ENCODE results near the gene GLP1R. TPM values are rescaled to one million over a fixed set of nuclear protein-coding genes. Genes with fewer than 3 reads are reported as not detected.
A peak's percentile ranks its signal among the peaks of the same experiment; 100 is the strongest.

Gene GLP1R
- total RNA-seq, 4 donors from 2014 or later = 0.32 to 0.95 (median 0.59) TPM; not detected in 1

DNA sequence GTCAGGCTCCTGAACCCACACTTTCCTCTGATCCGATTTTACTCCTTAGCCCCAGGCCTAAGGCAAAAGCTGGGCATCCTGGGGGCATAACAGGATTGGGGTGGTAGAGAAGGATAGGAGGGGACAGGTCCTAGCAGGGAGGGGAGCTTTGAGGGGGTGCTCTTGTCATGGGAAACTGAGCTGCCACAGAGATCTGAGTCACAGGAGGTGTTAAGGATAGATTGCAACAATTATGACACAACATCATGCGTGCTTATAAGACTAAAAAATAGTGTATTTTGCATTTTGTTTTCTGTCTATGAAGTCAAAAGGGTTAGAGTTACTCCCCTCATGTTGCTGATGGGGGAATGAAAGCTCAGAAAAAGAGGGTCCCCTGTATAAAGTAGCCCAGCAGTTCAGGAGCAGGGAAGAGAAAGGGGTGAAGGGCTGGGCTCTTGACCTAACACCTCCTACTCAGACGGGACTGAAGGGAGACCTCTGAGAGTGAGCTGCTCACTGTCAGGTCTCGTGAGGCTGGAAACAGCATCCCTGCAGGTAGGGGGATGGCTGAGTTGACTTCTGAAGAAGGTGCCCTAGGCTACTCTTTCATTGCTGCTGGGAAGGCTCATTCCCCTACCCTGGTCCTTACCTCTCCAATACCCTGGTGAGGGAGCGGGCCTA, 2.0 kb downstream of the GLP1R start:
- no peak overlapping the region for H3K4me3 ChIP-seq
- TF ChIP-seq POLR2A (IDR thresholded peaks at IDR 0.05) (no peak), EP300 (IDR thresholded peaks at IDR 0.05) (no peak), POLR2AphosphoS5 (IDR thresholded peaks at IDR 0.05) (no peak)
- TF ChIP-seq, protein P1, sequence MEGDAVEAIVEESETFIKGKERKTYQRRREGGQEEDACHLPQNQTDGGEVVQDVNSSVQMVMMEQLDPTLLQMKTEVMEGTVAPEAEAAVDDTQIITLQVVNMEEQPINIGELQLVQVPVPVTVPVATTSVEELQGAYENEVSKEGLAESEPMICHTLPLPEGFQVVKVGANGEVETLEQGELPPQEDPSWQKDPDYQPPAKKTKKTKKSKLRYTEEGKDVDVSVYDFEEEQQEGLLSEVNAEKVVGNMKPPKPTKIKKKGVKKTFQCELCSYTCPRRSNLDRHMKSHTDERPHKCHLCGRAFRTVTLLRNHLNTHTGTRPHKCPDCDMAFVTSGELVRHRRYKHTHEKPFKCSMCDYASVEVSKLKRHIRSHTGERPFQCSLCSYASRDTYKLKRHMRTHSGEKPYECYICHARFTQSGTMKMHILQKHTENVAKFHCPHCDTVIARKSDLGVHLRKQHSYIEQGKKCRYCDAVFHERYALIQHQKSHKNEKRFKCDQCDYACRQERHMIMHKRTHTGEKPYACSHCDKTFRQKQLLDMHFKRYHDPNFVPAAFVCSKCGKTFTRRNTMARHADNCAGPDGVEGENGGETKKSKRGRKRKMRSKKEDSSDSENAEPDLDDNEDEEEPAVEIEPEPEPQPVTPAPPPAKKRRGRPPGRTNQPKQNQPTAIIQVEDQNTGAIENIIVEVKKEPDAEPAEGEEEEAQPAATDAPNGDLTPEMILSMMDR (IDR thresholded peaks at IDR 0.05) = no peak
- DNase-seq (ENCODE audit: low spot score in 2 of 2) = peak in 1 of 2 donors; percentile 55
- WGBS = 81% methylated on average over 5 of the region's 5 CpGs
- H3K27me3 ChIP-seq = peaks cover 70% of the 10 kb centered on the region
- H3K9me3 ChIP-seq = no peaks in the 10 kb centered on the region
- H3K4me1 ChIP-seq = peaks cover 11% of the 10 kb centered on the region
- H3K36me3 ChIP-seq = no peaks in the 10 kb centered on the region
- no peak overlapping the region for H3K27ac ChIP-seq

- Histone ChIP-seq H3K27ac (no peak overlapping the region), H3K4me1 (peaks cover 11% of the 10 kb centered on the region), H3K36me3 (no peaks in the 10 kb centered on the region), H3K4me3 (no peak overlapping the region), H3K9me3 (no peaks in the 10 kb centered on the region), H3K27me3 (peaks cover 74% of the 10 kb centered on the region)
- WGBS = 59% methylated on average over 4 of the region's 4 CpGs
- TF ChIP-seq, protein P1 (IDR thresholded peaks at IDR 0.05) = no peak
- TF ChIP-seq POLR2AphosphoS5 (IDR thresholded peaks at IDR 0.05) (no peak), POLR2A (IDR thresholded peaks at IDR 0.05) (no peak), EP300 (IDR thresholded peaks at IDR 0.05) (no peak)
- peak in 1 of 2 donors; percentile 41 for DNase-seq (ENCODE audit: low spot score in 2 of 2)
Measured at GRCh38 chr6:39051399-39052122, 3.0 kb downstream of the GLP1R start.

DNA sequence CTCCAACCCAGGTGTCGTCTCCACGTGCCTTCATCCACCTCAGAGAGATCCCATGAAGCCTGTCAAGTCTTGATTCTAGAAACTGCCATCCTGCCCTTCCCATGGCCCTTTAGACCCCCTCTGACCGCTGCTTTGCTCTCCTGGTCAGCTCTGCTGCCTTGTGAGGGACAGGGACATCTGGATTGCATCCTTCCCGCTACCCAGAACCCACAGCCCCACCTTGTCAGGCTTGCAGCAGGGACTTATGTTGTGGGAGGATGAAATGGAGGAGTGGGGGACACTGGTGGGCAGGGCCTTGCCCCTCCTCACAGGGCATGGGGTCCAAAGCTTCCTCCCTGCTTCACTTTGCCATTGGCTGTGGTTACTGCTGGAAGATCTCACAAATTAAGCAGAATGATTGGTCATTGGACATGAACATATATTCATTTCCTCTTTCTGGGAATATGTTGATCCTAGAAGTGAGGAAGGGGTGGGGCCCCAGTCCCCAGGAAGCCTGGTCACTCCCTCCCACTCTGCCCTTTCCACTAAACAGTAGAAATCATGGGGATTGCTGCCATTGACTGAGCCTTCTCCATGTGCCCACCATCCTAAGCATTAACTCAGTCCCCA, 4.5 kb downstream of the GLP1R start:
- no peak overlapping the region for H3K27ac ChIP-seq
- DNase-seq (ENCODE audit: low spot score in 2 of 2) = peak in 1 of 2 donors; percentile 37
- no peak overlapping the region for H3K4me3 ChIP-seq
- H3K9me3 ChIP-seq = no peaks in the 10 kb centered on the region
- 86% methylated on average over 4 of the region's 4 CpGs for WGBS
- TF ChIP-seq POLR2A (IDR thresholded peaks at IDR 0.05) (no peak), POLR2AphosphoS5 (IDR thresholded peaks at IDR 0.05) (no peak), EP300 (IDR thresholded peaks at IDR 0.05) (no peak)
- TF ChIP-seq, protein P1 (IDR thresholded peaks at IDR 0.05) = no peak
- peaks cover 11% of the 10 kb centered on the region for H3K4me1 ChIP-seq
- H3K27me3 ChIP-seq = peaks cover 68% of the 10 kb centered on the region
- H3K36me3 ChIP-seq = no peaks in the 10 kb centered on the region

DNA sequence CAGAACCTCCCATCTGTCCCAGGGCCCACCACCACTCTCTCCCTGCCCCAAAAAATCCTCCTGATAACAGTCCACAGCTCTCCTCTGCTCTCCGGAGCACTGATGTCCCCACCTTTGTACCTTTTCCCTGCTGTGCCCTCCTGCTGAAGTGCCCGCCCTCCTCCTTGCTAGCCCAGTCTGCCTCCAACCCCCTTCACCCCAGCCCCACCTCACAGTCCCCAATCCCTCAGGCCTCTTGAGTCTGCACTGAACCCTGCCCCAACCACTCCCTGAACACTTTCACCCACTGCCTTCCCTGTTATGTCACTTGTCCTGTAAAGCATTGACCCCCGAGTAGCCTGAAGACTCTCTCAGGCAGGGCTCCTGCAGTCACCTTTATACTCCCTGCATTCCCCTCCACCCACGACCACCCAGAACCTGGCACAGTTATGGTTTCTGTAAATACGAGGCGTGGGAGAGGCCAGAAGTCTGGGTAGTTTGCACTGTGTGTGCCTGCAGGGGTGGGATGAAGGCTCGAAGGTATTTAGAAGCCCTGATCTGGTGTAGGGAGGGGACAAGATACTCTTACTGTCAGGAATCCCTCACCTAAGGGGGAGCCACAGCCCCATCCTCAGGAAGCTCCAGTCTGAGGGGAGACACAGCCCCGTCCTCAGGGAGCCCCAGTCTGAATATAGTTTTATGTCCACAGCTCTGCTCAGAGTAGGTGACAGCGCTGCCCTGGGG, 5.4 kb downstream of the GLP1R start:
- DNase-seq (ENCODE audit: low spot score in 2 of 2) = peak; percentile 36 to 45
- 78% methylated on average over 9 of the region's 9 CpGs for WGBS
- peaks cover 66% of the 10 kb centered on the region for H3K27me3 ChIP-seq
- TF ChIP-seq, protein P1 (IDR thresholded peaks at IDR 0.05) = no peak
- no peak for TF ChIP-seq POLR2AphosphoS5 (IDR thresholded peaks at IDR 0.05)
- no peak for TF ChIP-seq EP300 (IDR thresholded peaks at IDR 0.05)
- no peak for TF ChIP-seq POLR2A (IDR thresholded peaks at IDR 0.05)
- H3K27ac ChIP-seq = no peak overlapping the region
- H3K36me3 ChIP-seq = no peaks in the 10 kb centered on the region
- H3K9me3 ChIP-seq = no peaks in the 10 kb centered on the region
- no peak overlapping the region for H3K4me3 ChIP-seq
- H3K4me1 ChIP-seq = peaks cover 3% of the 10 kb centered on the region

Measured in suprapubic skin (tissue), 4 donors.